Breast epithelium (tissue), 4 donors: ENCODE results near the gene TRIM65. TPM values are rescaled to one million over a fixed set of nuclear protein-coding genes. Genes with fewer than 3 reads are reported as not detected.

Experiments used
- DNase-seq, 2 donors: peaks; one replicate each; pipeline ENCODE4 v3.0.0-alpha.2; 2019; ENCODE audit warnings: low spot score in 2 of 2
- H3K27ac ChIP-seq, 2 donors: fragments of 200-600 bp; sonication (generic) in 1 of 2; one replicate each; pipeline ENCODE4 v1.5.1; 2016 to 2019; ENCODE audit warnings: mild to moderate bottlenecking in 1 of 2
- H3K27me3 ChIP-seq, 2 donors: fragments of 200-600 bp; sonication (generic) in 1 of 2; one replicate each; pipeline versions ENCODE4 v1.5.1 to v1.6.0; 2017 to 2019; ENCODE audit warnings: control low read depth in 1 of 2, mild to moderate bottlenecking in 1 of 2
- H3K36me3 ChIP-seq: fragments of 200-600 bp; one replicate; pipeline ENCODE4 v1.5.1; 2019
- H3K4me1 ChIP-seq, 2 donors: fragments of 200-600 bp; sonication (generic); one replicate each; pipeline ENCODE4 v1.5.1; 2016 to 2019; ENCODE audit warnings: control low read depth in 1 of 2
- H3K4me3 ChIP-seq, 3 donors: fragments of 200-600 bp; sonication (generic); 1 replicate in 2 of 3; 2 replicates in 1 of 3; pipeline ENCODE4 v1.5.1; 2016 to 2019; ENCODE audit warnings: mild to moderate bottlenecking in 3 of 3, moderate library complexity in 2 of 3
- H3K9me3 ChIP-seq, 2 donors: fragments of 200-600 bp; sonication (generic) in 1 of 2; one replicate each; pipeline ENCODE4 v1.5.1; 2016 to 2019; ENCODE audit warnings: control low read depth in 1 of 2
- CTCF ChIP-seq, 3 donors: fragments of 450-650 bp; IDR thresholded peaks; one replicate each; pipeline ENCODE4 v1.5.1; 2016 to 2017; ENCODE audit warnings: antibody characterized with exemption in 3 of 3, mild to moderate bottlenecking in 3 of 3, moderate library complexity in 3 of 3
- POLR2A ChIP-seq: fragments of 450-650 bp; IDR thresholded peaks from one replicate; pipeline ENCODE4 v1.6.1; 2016; ENCODE audit warnings: antibody characterized with exemption, mild to moderate bottlenecking, moderate library complexity
- POLR2AphosphoS5 ChIP-seq, 3 donors: sonication (generic); formaldehyde crosslinking; IDR thresholded peaks; one replicate each; pipeline ENCODE4 v1.6.1; 2017; ENCODE audit warnings: antibody characterized with exemption in 3 of 3
- intact Hi-C: fragments of 100-400 bp; cut with DNase I; formaldehyde crosslinking; loops from one replicate; pipeline ENCODE4 v1.15.1; 2023; ENCODE audit warnings: low total_unique reads
- total RNA-seq, 3 donors: library from RNA; depleted of rRNA; stranded (reverse); fragments of >200 nt; gene quantifications; one replicate each; pipeline ENCODE4 v1.1.0, GENCODE V29; 2016

Gene TRIM65
- total RNA-seq, 3 donors from 2014 or later, result 16.7 to 28.8 (median 23.3) TPM

DNA sequence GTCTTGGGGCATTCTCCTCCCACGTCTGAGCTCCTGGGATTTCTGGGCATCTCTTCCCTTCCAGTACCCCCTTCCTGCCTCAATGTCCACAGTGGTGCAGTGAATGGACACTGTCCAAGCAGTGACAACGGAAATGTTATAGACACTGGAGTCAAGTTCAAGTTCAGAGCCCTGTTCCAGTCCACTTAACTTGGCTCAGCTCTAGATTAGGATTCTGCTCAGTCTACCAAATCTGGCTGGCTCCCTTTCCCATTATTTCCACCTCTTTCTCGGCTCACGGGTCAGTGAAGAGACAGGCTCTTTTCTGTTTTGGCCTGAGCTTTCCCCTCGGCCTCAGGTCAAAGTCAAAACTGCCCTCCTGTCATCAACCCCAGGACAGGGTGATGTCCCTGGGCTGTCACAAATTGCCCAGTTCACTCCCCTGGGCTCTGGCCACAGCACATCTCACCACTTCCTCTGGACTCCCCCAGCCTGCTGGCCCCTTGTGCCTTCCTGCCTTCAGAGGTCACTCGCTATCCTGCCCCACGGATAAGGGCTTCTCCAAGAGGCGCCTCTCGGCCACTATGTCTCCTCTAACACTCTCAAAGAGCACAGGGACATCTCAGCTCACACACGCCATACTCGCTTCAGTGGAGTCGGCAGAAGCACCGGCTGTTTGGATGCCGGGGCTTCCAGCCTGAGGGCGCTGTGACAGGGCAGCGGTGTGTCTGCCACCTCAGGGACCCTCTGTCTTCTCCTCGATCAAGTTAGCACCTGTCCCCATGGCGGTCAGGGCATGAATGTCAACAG, 25.6 kb upstream of the TRIM65 start:
- H3K36me3 ChIP-seq, result no peaks in the 10 kb centered on the region
- TF ChIP-seq CTCF (IDR thresholded peaks at IDR 0.05), result no peak
- no peak for TF ChIP-seq POLR2A
- no peak for TF ChIP-seq POLR2AphosphoS5 (IDR thresholded peaks at IDR 0.05)
- H3K27ac ChIP-seq, result no peak overlapping the region
- no peaks in the 10 kb centered on the region for H3K27me3 ChIP-seq
- no peaks in the 10 kb centered on the region for H3K9me3 ChIP-seq
- no peak overlapping the region for H3K4me3 ChIP-seq
- intact Hi-C loops, result no loop called here
- DNase-seq, result no peak
- H3K4me1 ChIP-seq, result no peaks in the 10 kb centered on the region

GRCh38 chr17:75921596-75921995, 24.8 kb upstream of the TRIM65 start:
- no peaks in the 10 kb centered on the region for H3K9me3 ChIP-seq
- no peak for TF ChIP-seq CTCF (IDR thresholded peaks at IDR 0.05)
- TF ChIP-seq POLR2A, result no peak
- no peak for TF ChIP-seq POLR2AphosphoS5 (IDR thresholded peaks at IDR 0.05)
- no peak overlapping the region for H3K27ac ChIP-seq
- intact Hi-C loops, result no loop called here
- H3K36me3 ChIP-seq, result no peaks in the 10 kb centered on the region
- no peak overlapping the region for H3K4me3 ChIP-seq
- no peaks in the 10 kb centered on the region for H3K4me1 ChIP-seq
- H3K27me3 ChIP-seq, result no peaks in the 10 kb centered on the region
- DNase-seq, result no peak

- Histone ChIP-seq H3K27ac (no peak overlapping the region), H3K36me3 (no peaks in the 10 kb centered on the region), H3K4me3 (no peak overlapping the region), H3K4me1 (no peaks in the 10 kb centered on the region), H3K27me3 (no peaks in the 10 kb centered on the region), H3K9me3 (no peaks in the 10 kb centered on the region)
- no peak for DNase-seq
- intact Hi-C loops, result no loop called here
- TF ChIP-seq POLR2A, result no peak
- TF ChIP-seq POLR2AphosphoS5 (IDR thresholded peaks at IDR 0.05), result no peak
- no peak for TF ChIP-seq CTCF (IDR thresholded peaks at IDR 0.05)
Measured at GRCh38 chr17:75920045-75920560, 23.4 kb upstream of the TRIM65 start.

DNA sequence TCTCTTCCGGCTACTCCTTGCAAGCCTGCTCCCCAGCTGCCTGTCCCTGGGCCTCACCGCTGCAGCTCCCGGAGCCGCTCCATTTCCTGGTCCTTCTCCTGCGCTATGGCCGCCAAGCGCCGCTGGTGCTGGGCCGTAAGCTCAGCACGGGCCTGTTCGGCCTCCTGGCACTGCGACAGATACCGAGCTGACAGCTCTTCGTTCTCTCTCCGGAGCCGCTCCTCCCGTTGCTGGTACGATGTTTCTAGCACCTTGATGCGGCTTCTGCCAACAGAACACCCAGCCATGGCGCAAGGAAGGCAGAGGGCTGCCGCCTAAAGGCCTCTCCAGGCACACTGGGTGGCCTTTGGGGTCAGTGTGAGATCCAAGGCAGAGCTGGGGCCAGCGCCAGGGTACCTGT, 22.9 kb upstream of the TRIM65 start:
- DNase-seq, result no peak
- no peaks in the 10 kb centered on the region for H3K9me3 ChIP-seq
- H3K4me3 ChIP-seq, result no peak overlapping the region
- H3K4me1 ChIP-seq, result no peaks in the 10 kb centered on the region
- intact Hi-C loops, result no loop called here
- H3K27me3 ChIP-seq, result no peaks in the 10 kb centered on the region
- no peak overlapping the region for H3K27ac ChIP-seq
- no peaks in the 10 kb centered on the region for H3K36me3 ChIP-seq
- TF ChIP-seq CTCF (IDR thresholded peaks at IDR 0.05), result no peak
- TF ChIP-seq POLR2A, result no peak
- no peak for TF ChIP-seq POLR2AphosphoS5 (IDR thresholded peaks at IDR 0.05)

- H3K4me3 ChIP-seq, result no peak overlapping the region
- H3K27me3 ChIP-seq, result no peaks in the 10 kb centered on the region
- intact Hi-C loops, result no loop called here
- DNase-seq, result no peak
- no peak overlapping the region for H3K27ac ChIP-seq
- H3K9me3 ChIP-seq, result no peaks in the 10 kb centered on the region
- TF ChIP-seq POLR2AphosphoS5 (IDR thresholded peaks at IDR 0.05) (no peak), CTCF (IDR thresholded peaks at IDR 0.05) (no peak), POLR2A (no peak)
- no peaks in the 10 kb centered on the region for H3K4me1 ChIP-seq
- no peaks in the 10 kb centered on the region for H3K36me3 ChIP-seq
Measured at GRCh38 chr17:75917917-75918445, 21.2 kb upstream of the TRIM65 start.
